HepG2 (cell line): ENCODE measurements around the gene EEF1AKMT3. TPM values are rescaled to one million over a fixed set of nuclear protein-coding genes. Genes with fewer than 3 reads are reported as not detected.

Experiments used
- ATAD3A ChIP-seq: sonication (generic); formaldehyde crosslinking; IDR thresholded peaks from 2 replicates; pipeline ENCODE4 v1.4.0; 2020; ENCODE audit warnings: missing genetic modification reagents
- CBX5 ChIP-seq: sonication (generic); formaldehyde crosslinking; IDR thresholded peaks from 2 replicates; pipeline ENCODE4 v1.4.0; 2020; ENCODE audit warnings: missing genetic modification reagents, borderline replicate concordance
- DNMT3B ChIP-seq: conservative IDR thresholded peaks from 2 replicates; pipeline ENCODE4 v1.6.1; 2016; ENCODE audit warnings: missing biosample characterization, control low read depth
- EED ChIP-seq: sonication (generic); formaldehyde crosslinking; IDR thresholded peaks from 2 replicates; pipeline ENCODE4 v1.5.0; 2020; ENCODE audit warnings: mild to moderate bottlenecking, missing genetic modification reagents
- ERF ChIP-seq: IDR thresholded peaks from 2 replicates; pipeline ENCODE4 v1.6.1; 2018; ENCODE audit warnings: missing biosample characterization, missing genetic modification reagents
- HDAC1 ChIP-seq: sonication (generic); formaldehyde crosslinking; IDR thresholded peaks from 2 replicates; pipeline ENCODE4 v1.5.1; 2020; ENCODE audit warnings: mild to moderate bottlenecking, missing genetic modification reagents
- HNRNPK ChIP-seq: fragments of 200-400 bp; formaldehyde crosslinking; IDR thresholded peaks from 2 replicates; pipeline ENCODE4 v1.6.1; 2018; ENCODE audit warnings: low read length, low read depth, moderate library complexity, mild to moderate bottlenecking; ENCODE audit not compliant: poor library complexity, severe bottlenecking
- KDM2A ChIP-seq: sonication (generic); formaldehyde crosslinking; IDR thresholded peaks from 2 replicates; pipeline ENCODE4 v1.4.0; 2020; ENCODE audit warnings: low read depth, missing genetic modification reagents, borderline replicate concordance
- MAF1 ChIP-seq: sonication (generic); formaldehyde crosslinking; IDR thresholded peaks from 2 replicates; pipeline ENCODE4 v1.5.0; 2020; ENCODE audit warnings: missing genetic modification reagents, borderline replicate concordance
- MEIS1 ChIP-seq: sonication (generic); formaldehyde crosslinking; IDR thresholded peaks from 2 replicates; pipeline ENCODE4 v1.9.0; 2021; ENCODE audit warnings: mild to moderate bottlenecking, missing genetic modification reagents, moderate library complexity, borderline replicate concordance
- NFE2 ChIP-seq: sonication (generic); formaldehyde crosslinking; IDR thresholded peaks from 2 replicates; pipeline ENCODE4 v1.4.0; 2020; ENCODE audit warnings: missing genetic modification reagents
- PBX3 ChIP-seq: sonication (generic); formaldehyde crosslinking; IDR thresholded peaks from 2 replicates; pipeline ENCODE4 v1.8.1; 2023; ENCODE audit warnings: missing genetic modification reagents, inconsistent platforms, borderline replicate concordance
- POLR2AphosphoS5 ChIP-seq: IDR thresholded peaks from 2 replicates; pipeline ENCODE4 v1.6.1; 2012; ENCODE audit warnings: low read depth, low read length
- SMC3 ChIP-seq: IDR thresholded peaks from 2 replicates; pipeline ENCODE4 v1.6.1; 2011; ENCODE audit warnings: low read length, improper control_type of control experiment
- SRSF9 ChIP-seq: fragments of 200-400 bp; formaldehyde crosslinking; IDR thresholded peaks from 2 replicates; pipeline ENCODE4 v1.6.1; 2018; ENCODE audit warnings: borderline replicate concordance, mild to moderate bottlenecking, low read depth, low read length; ENCODE audit not compliant: insufficient read depth, poor library complexity, severe bottlenecking
- TBX2 ChIP-seq: sonication (generic); formaldehyde crosslinking; IDR thresholded peaks from 2 replicates; pipeline ENCODE4 v1.5.0; 2020; ENCODE audit warnings: missing genetic modification reagents, mild to moderate bottlenecking, borderline replicate concordance
- TGIF2 ChIP-seq: IDR thresholded peaks from 2 replicates; pipeline ENCODE4 v1.6.1; 2016; ENCODE audit warnings: control low read depth, missing compliant biosample characterization
- THAP7 ChIP-seq: sonication (generic); formaldehyde crosslinking; IDR thresholded peaks from 2 replicates; pipeline ENCODE4 v1.8.1; 2023; ENCODE audit warnings: mild to moderate bottlenecking, missing genetic modification reagents
- ZBTB8A ChIP-seq: sonication (generic); formaldehyde crosslinking; IDR thresholded peaks from 2 replicates; pipeline ENCODE4 v1.4.0; 2020; ENCODE audit warnings: mild to moderate bottlenecking, low read depth, missing genetic modification reagents, borderline replicate concordance
- ZFP1 ChIP-seq: IDR thresholded peaks from 2 replicates; pipeline ENCODE4 v1.6.1; 2016
- ZNF205 ChIP-seq: IDR thresholded peaks from 2 replicates; pipeline ENCODE4 v1.6.1; 2018; ENCODE audit warnings: missing biosample characterization, missing genetic modification reagents
- ZNF292 ChIP-seq: sonication (generic); formaldehyde crosslinking; IDR thresholded peaks from 2 replicates; pipeline ENCODE4 v1.8.1; 2022; ENCODE audit warnings: mild to moderate bottlenecking, low read depth, missing genetic modification reagents, borderline replicate concordance
- ZNF350 ChIP-seq: sonication (generic); formaldehyde crosslinking; IDR thresholded peaks from 2 replicates; pipeline ENCODE4 v1.4.0; 2020; ENCODE audit warnings: mild to moderate bottlenecking, low read depth, missing genetic modification reagents, borderline replicate concordance
- ZNF512 ChIP-seq: sonication (generic); formaldehyde crosslinking; IDR thresholded peaks from 2 replicates; pipeline ENCODE4 v1.4.0; 2020; ENCODE audit warnings: mild to moderate bottlenecking, missing genetic modification reagents
- ZNF552 ChIP-seq: sonication (generic); formaldehyde crosslinking; IDR thresholded peaks from 2 replicates; pipeline ENCODE4 v1.9.0; 2022; ENCODE audit warnings: missing genetic modification reagents, mild to moderate bottlenecking, borderline replicate concordance
- ZNF605 ChIP-seq: sonication (generic); formaldehyde crosslinking; IDR thresholded peaks from 2 replicates; pipeline ENCODE4 v1.8.0; 2022; ENCODE audit warnings: mild to moderate bottlenecking, missing genetic modification reagents
- ZNF652 ChIP-seq: IDR thresholded peaks from 2 replicates; pipeline ENCODE4 v1.6.1; 2016; ENCODE audit warnings: low read depth, borderline replicate concordance
- polyA plus RNA-seq, 8 experiments: library from polyadenylated mRNA; depleted of rRNA in 3 of 8; stranded (reverse) in 7 of 8; unstranded in 1 of 8; fragments of >200 nt; fragmentation: Illumina TruSeq in 4 of 8; extraction: Trizol in 4 of 8; gene quantifications; 2 replicates each; pipeline versions ENCODE4 v1.2.1 to v1.2.3, GENCODE V29; 2011 to 2016; ENCODE audit warnings: low read depth in 4 of 8, missing spikeins in 1 of 8, mixed read lengths in 1 of 8; ENCODE audit not compliant: insufficient read depth in 1 of 8
- total RNA-seq, 5 experiments: library from RNA; depleted of rRNA; stranded (reverse); fragments of >200 nt; fragmentation: Illumina TruSeq; extraction: Trizol; gene quantifications; 2 replicates each; pipeline ENCODE4 v1.2.3, GENCODE V29; 2016; ENCODE audit warnings: low read depth in 1 of 5

Gene EEF1AKMT3
- total and polyA plus RNA-seq, 2 of the 13 experiments (the other 11 are each of a cell fraction or from before 2014, with no cell fraction given), result 4.7 to 11.4 TPM

GRCh38 chr12:57751788-57752667, 20.4 kb upstream of the EEF1AKMT3 start, which contains the start of gene CDK4 (continued):
- TF ChIP-seq ZFP1 (CRISPR knock-in tag) (peak; percentile 89; the same call in 1 of the 2 replicates), ZNF350 (CRISPR knock-in tag) (peak; percentile 94; the same call in 1 of the 2 replicates), SRSF9 (no peak), POLR2AphosphoS5 (peak; percentile 69), MEIS1 (CRISPR knock-in tag) (peak; percentile 74; the same call in 1 of the 2 replicates), NFE2 (CRISPR knock-in tag) (no peak; the same call in 1 of the 2 replicates), ATAD3A (CRISPR knock-in tag) (no peak), HDAC1 (CRISPR knock-in tag) (peak; percentile 98), ERF (CRISPR knock-in tag) (peak; percentile 92), CBX5 (CRISPR knock-in tag) (peak; percentile 43; the same call in 1 of the 2 replicates), ZNF652 (CRISPR knock-in tag) (0 out of 2 replicates have a peak, but pooled peaks have one; percentile 18), TGIF2 (CRISPR knock-in tag) (peak; percentile 96), EED (peak; percentile 86; the same call in 1 of the 2 replicates), ZNF552 (CRISPR knock-in tag) (peak; percentile 89), HNRNPK (peak; percentile 86), ZNF512 (CRISPR knock-in tag) (no peak), ZNF605 (CRISPR knock-in tag) (peak; percentile 89), MAF1 (CRISPR knock-in tag) (no peak; the same call in 1 of the 2 replicates), SMC3 (no peak), THAP7 (peak; percentile 92), DNMT3B (peak; percentile 11; the same call in 1 of the 2 replicates), PBX3 (CRISPR knock-in tag) (peak; percentile 50; the same call in 1 of the 2 replicates), ZNF205 (0 out of 2 replicates have a peak, but pooled peaks have one; percentile 49), ZBTB8A (CRISPR knock-in tag) (no peak), ZNF292 (CRISPR knock-in tag) (no peak), TBX2 (peak; percentile 96), KDM2A (CRISPR knock-in tag) (peak; percentile 96)
